IPS-18c (cell line): ENCODE results near the gene NDUFA13.
A peak's percentile ranks its signal among the peaks of the same experiment; 100 is the strongest.

Source experiments
- H3K4me3 ChIP-seq: 2 replicates; pipeline ENCODE4 v1.7.0; 2013; ENCODE audit warnings: low read depth, mild to moderate bottlenecking, low read length, moderate library complexity; ENCODE audit not compliant: insufficient read depth
- H3K9me3 ChIP-seq: one replicate; pipeline ENCODE4 v1.6.1; 2013; ENCODE audit warnings: mild to moderate bottlenecking, low read length, moderate library complexity; ENCODE audit not compliant: control insufficient read depth, insufficient read depth

The NDUFA13 gene

DNA sequence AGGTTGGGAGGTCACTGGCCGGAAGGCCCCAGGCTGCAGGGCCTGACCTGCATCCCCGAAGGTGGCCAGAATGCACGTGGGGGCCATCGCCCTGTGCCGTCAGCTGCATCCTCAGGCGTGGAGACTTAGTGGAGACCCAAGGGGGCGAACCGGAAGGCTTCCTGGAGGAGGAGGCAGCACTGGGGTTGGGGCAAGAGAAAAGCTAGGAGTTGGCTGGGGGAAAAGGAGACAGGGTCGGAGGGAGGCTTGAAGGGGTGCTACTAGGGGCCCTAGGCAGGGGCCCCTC, 11.3 kb downstream of the NDUFA13 start:
- Histone ChIP-seq H3K4me3 (no peak overlapping the region), H3K9me3 (no peaks in the 10 kb centered on the region)

DNA sequence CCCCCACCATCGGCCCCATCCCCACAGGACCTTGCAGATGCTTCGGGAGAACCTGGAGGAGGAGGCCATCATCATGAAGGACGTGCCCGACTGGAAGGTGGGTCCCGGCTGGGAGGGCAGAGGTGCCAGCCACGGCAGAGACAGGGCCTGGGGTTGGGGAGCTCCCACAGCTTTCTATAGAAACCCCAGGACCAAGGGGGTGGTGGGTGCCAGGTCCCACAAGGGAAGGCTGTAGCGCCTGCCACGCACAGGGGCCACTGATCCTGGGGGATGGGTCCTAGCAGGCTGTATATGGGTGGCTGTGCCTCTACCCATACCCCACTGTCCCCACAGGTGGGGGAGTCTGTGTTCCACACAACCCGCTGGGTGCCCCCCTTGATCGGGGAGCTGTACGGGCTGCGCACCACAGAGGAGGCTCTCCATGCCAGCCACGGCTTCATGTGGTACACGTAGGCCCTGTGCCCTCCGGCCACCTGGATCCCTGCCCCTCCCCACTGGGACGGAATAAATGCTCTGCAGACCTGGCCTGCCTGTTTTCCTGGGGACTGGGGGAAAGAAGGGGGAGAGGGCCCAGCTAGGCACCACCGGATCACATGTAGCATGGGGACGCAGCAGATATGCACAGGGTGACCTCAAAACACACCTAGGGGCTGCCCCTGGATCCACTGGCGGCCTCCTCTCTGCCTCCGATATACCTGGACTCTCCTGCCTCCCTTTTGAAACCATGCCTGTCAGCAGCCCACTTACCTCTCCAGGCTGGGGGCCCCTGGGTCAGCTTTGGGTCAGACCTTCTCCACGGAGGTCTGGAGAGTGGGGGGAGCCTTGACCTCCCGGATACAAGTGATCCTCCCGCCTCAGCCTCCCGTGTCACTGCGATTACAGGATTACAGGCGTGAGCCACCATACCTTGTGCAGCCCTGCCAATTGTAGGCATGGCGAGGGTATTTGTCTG, 11.9 kb downstream of the NDUFA13 start:
- Histone ChIP-seq H3K4me3 (no peak overlapping the region), H3K9me3 (no peaks in the 10 kb centered on the region)

DNA sequence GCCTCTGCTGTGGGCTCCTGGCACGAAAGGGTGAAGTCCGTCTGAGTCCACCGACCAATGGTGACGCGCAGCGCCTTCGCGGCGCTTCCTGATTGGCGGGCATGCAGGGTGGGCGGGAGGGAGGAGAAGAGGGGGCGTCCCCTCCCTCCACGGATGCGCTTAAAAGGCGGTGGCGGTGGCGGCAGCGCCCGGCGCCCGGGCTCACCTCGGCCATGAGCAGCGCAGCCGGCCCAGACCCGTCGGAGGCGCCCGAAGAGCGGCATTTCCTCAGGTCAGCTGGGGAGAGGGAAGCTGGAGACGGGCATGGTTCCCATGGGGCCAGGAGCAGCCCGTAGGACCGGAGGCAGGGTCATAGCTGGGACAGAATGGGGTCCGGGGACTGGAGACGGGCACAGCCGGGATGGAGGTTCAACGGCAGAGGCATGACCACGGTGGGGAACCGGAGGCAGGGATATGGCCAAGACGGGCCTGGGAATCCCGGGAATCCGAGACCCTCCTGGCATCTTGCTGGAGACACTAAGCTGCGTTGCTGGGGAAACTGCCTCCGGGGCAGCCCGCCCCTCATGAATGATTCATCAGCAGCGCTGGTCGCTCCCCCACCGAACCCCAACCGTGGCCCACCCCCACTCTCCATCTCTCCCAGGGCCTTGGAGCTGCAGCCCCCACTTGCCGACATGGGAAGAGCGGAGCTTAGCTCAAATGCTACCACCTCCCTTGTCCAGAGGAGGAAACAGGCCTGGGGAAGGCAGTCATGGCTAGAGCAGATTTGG, 12.9 kb downstream of the NDUFA13 start, which contains the start of gene YJEFN3:
Gene YJEFN3, plus strand, starts transcription at position 191 of the 770 bp plus-strand sequence. Its CDS starts 22 bp downstream, at position 213.
- no peaks in the 10 kb centered on the region for H3K9me3 ChIP-seq
- peak within 1 kb of the TSS; percentile 31; the same call in 1 of the 2 replicates for H3K4me3 ChIP-seq

DNA sequence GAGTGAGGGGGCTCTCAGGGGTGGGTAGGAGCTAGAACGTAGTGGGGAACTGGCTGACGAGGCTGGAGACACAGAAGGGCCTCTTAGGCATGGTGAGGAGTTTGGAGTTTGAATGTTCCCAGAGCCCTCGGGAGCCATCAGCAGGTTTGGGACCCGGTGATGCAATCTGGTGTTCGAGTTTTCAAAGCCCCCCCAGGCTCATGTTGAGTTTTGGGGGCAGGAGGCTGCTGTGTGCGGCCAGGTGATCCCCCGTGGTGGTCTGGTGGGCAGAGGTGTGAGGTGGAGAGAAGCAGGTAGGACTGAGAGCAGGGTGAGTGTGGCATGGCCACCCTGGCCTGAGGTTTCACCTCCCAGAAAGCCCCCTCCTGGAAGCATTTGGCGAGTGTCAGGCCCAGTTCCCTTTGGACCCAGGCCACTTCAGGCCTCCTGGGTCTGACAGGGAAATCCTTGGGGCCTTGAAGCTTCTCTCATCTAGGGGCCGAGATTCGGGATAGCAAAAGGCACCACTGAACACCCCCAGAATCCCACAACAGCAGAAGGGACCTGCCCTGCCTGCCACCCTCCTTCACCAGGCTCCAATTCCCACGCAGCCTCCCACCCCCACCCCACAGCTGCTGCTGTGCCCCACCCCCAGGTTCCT, 13.9 kb downstream of the NDUFA13 start:
- Histone ChIP-seq H3K9me3 (no peaks in the 10 kb centered on the region), H3K4me3 (no peak overlapping the region)

- H3K4me3 ChIP-seq = no peak overlapping the region
- H3K9me3 ChIP-seq = no peaks in the 10 kb centered on the region
Observed at GRCh38 chr19:19530423-19530804, 14.4 kb downstream of the NDUFA13 start.

DNA sequence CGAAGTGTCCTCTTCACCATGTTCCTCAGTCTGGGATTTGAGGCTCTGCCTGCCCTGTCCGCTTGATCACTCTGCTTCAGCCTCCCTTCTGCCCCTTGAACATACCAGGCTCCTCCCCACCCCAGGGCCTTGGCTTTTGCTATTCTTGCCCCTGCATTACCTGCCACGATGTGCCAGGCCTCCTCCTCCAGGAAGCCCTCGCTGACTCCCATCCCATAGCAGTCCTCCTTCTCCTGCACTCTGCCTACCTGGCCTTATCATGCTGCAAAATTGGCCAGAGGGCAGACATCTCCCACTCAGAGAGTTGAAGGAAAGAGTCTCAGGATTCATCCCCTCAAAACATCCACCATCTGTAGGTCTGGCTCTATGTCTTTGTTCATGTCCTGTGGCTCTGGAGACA, 14.9 kb downstream of the NDUFA13 start:
- H3K9me3 ChIP-seq = no peaks in the 10 kb centered on the region
- no peak overlapping the region for H3K4me3 ChIP-seq

GRCh38 chr19:19531951-19532805, 16.2 kb downstream of the NDUFA13 start:
- H3K4me3 ChIP-seq = no peak overlapping the region
- H3K9me3 ChIP-seq = no peaks in the 10 kb centered on the region

DNA sequence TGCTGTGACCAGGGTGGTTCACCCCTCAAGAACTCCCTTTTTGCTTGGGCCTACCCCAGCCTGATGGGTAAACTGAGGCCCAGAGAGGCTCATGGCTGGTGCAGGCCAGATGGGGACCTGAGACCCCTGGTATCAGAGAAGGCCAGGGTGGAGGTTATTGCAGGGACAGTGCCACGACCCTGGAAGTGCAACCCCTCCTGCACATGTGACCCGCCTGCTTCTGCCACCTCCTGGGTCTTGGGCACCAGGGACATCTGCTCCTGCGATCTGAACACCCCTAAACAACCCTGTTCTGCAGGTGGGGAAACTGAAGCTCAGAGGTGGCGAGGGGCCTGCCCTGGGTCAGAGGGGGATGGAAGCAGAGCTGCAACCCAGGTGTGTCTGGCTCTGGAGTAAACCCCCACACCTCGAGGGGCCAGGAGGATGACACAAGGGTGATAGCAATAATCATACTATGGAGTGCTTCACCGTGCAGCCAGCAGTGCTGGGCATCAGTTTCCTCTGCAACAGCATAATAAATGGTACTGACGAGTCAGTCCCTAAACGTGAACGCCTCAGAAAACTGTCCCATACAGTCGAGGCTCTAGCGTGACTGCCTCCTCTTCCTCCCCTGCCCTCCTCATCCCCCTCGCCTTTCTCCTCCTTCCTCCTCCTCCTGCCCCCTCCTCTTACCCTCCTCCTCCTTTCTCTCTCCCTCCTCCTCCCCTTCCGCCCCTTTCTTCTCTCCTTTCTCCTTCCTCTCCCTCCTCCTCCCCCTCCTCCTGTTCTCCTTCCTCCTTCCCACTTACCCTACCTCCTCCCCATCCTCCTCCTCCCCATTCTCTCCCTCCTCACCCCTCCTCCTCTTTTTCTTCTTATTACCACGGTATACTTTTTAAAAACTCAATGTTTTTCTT, 17.0 kb downstream of the NDUFA13 start:
- no peaks in the 10 kb centered on the region for H3K9me3 ChIP-seq

GRCh38 chr19:19533841-19534240, 17.8 kb downstream of the NDUFA13 start:
- no peaks in the 10 kb centered on the region for H3K9me3 ChIP-seq

More for the DNA sequence above, 17.0 kb downstream of the NDUFA13 start:
- H3K4me3 ChIP-seq = no peak overlapping the region

DNA sequence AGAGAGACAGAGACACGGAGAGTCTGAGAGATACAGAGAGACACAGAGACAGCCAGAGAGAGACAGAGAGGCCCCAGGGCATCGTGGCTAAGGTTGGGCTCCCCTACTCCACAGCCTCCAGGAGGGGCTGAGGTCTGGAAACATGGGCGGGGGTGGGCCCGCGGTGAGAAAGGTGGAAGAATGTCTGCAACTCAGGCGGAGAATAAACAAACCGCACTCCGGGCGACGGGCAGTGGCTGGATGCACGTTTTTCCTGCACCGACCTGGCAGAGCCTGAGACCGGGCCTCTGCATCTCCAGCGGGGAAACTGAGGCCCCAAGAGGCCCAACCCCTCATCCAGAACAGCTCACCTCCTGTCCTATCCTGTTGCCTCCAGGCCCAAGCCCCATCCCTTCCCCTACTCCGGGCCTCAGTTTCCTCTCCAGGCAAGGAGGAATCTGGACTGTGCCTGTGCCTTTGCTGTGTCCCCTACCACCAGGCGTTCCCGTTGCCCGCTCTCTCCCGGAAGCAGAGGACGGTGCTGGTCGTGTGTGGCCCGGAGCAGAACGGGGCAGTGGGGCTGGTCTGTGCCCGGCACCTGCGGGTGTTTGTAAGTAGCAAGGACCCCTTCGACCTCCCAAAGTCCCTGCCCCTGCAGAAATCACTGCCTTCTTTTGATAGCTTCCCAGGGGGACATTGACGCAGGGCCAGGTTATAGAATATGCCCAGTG, 18.7 kb downstream of the NDUFA13 start:
- Histone ChIP-seq H3K9me3 (no peaks in the 10 kb centered on the region), H3K4me3 (no peak overlapping the region)

More at GRCh38 chr19:19533841-19534240, 17.8 kb downstream of the NDUFA13 start:
- no peak overlapping the region for H3K4me3 ChIP-seq

DNA sequence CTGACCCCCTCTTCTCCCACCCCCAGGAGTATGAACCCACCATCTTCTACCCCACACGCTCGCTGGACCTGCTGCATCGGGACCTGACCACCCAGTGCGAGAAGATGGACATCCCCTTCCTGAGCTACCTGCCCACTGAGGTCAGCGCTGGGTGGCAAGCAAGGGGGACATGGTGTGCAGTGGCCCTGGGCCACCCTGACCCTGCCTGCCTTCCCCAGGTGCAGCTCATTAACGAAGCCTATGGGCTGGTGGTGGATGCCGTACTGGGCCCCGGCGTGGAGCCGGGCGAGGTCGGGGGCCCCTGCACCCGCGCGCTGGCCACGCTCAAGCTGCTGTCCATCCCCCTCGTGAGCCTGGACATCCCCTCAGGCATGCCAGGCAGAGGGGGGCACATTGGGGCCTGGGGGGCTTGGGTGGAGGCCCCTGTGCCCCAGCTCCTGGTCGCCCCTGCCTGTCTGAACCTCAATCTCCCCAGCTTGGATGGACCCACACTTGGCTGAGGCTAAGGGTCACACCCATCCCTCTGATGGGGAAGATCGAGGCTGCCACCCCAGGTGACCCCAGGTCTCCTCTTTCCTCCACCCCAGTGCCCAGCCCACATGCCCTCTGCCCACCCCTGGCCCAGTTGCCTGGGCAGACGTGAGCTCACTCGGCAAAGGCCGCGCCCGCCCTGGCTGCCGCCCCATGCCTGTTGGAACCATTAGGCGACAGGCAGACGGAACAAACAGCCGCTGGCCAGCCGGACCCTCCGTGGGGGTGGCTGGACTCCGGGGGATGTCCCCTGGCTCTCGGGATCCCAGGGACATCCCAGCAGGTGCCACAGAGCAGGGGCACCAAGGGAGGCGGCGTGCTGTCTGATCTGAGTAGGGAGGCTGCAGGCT, 19.5 kb downstream of the NDUFA13 start:
- no peak overlapping the region for H3K4me3 ChIP-seq
- peaks cover 2% of the 10 kb centered on the region for H3K9me3 ChIP-seq

DNA sequence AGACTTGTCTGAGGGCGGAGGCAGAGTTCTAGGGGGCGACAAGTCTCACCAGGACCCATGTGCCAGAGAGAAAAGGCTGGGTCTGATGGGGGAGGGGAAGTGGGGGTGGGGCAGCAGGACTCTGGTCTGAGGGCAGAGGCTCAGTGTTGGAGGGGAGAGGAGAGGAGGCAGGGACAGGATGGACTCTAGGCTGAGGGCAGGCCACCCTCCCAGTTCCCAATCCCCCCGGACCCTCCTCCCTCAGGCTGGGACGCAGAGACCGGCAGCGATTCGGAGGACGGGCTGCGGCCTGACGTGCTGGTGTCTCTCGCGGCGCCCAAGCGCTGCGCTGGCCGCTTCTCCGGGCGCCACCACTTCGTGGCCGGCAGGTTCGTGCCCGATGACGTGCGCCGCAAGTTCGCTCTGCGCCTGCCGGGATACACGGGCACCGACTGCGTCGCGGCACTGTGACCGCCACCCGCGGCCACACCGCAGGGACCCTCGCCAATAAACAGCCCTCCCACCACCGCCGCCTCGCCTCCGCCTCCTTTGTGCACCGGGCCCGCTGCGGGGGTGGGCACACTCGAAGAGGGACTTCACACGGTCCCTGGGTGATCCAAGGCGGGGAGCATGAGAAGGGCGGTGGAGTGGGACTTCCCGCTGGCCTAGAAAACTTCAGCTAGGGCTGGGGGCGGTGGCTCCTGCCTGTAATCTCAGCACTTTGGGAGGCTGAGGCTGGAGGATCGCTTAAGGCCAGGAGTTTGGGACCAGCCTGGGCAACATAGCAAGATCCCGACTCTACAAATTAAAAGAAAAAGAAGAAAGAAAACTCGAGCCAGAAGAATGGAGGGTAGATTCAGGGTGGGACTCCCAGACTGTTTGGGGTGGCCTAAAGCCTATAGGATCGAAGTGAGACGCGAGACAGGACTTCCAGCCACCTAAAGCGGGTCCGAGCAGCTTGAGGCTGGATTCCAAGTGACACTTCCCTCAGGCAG, 21.3 kb downstream of the NDUFA13 start:
- H3K4me3 ChIP-seq = peak overlapping the region; percentile 56; the same call in 1 of the 2 replicates

GRCh38 chr19:19538061-19538784, 22.2 kb downstream of the NDUFA13 start, which contains the start of gene CILP2:
CILP2 (plus strand) TSS chr19:19538265; CDS start chr19:19538350, 85 bp downstream.
- peak within 1 kb of the TSS; percentile 56 for H3K4me3 ChIP-seq

More for the DNA sequence above, 21.3 kb downstream of the NDUFA13 start:
- peaks cover 2% of the 10 kb centered on the region for H3K9me3 ChIP-seq

More at GRCh38 chr19:19538061-19538784, 22.2 kb downstream of the NDUFA13 start, which contains the start of gene CILP2:
- peaks cover 2% of the 10 kb centered on the region for H3K9me3 ChIP-seq
